Stimulated activated effector memory CD8-positive, alpha-beta T cell treated with anti-CD3 and anti-CD28 coated beads, Interleukin-12 subunit alpha, Interleukin-12 subunit beta, amount 100 ng/mL, for 72 hours (primary cell): ENCODE data around the gene ZBTB47.

Source experiments
- ATAC-seq: fragments of 150-1000 bp; cut with Tn5 transposase; 2 replicates; pipeline ENCODE4 v1.10.0; 2021
- DNase-seq, 2 donors: peaks; one replicate each; pipeline ENCODE4 v3.0.0; 2021 to 2022; ENCODE audit warnings: low spot score in 2 of 2
- H3K27ac Mint-ChIP-seq: one replicate; pipeline ENCODE4 v1.8.0; 2022; ENCODE audit warnings: mild to moderate bottlenecking, mixed read lengths
- H3K36me3 Mint-ChIP-seq: one replicate; pipeline ENCODE4 v1.8.0; 2022; ENCODE audit warnings: mild to moderate bottlenecking, mixed read lengths
- H3K4me1 Mint-ChIP-seq: one replicate; pipeline ENCODE4 v1.8.0; 2022; ENCODE audit warnings: mixed read lengths
- H3K4me3 Mint-ChIP-seq: one replicate; pipeline ENCODE4 v1.8.0; 2022; ENCODE audit warnings: mild to moderate bottlenecking, mixed read lengths
- H3K9me3 Mint-ChIP-seq: one replicate; pipeline ENCODE4 v1.8.0; 2022; ENCODE audit warnings: mixed read lengths

ZBTB47 gene

DNA sequence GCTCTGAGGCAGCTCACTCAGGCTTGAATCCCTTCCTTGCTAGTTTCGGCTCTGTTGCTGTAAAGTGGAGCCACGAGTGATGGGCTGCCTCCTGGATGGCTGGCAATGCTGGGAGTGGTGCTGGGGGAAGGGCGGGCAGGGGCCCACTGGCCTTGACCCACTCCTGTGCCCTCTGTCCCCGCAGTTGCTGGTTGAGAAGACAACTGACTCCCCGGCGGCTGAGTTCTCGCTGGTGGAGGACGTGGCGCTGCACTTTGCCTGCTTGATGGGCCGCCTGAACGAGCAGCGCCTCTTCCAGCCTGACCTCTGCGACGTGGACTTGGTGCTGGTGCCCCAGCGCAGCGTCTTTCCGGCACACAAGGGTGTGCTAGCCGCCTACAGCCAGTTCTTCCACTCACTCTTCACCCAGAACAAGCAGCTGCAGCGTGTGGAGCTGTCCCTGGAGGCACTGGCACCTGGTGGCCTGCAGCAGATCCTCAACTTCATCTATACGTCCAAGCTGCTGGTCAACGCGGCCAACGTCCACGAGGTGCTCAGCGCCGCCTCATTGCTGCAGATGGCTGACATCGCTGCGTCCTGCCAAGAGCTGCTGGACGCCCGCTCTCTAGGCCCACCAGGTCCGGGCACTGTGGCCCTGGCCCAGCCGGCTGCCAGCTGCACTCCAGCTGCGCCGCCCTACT, 4.7 kb downstream of the ZBTB47 start:
- Mint-ChIP-seq H3K27ac (peak overlapping the region; percentile 83), H3K36me3 (no peaks in the 10 kb centered on the region), H3K9me3 (no peaks in the 10 kb centered on the region), H3K4me1 (peaks cover 26% of the 10 kb centered on the region), H3K4me3 (no peak overlapping the region)
- ATAC-seq (no peak), DNase-seq (no peak)

DNA sequence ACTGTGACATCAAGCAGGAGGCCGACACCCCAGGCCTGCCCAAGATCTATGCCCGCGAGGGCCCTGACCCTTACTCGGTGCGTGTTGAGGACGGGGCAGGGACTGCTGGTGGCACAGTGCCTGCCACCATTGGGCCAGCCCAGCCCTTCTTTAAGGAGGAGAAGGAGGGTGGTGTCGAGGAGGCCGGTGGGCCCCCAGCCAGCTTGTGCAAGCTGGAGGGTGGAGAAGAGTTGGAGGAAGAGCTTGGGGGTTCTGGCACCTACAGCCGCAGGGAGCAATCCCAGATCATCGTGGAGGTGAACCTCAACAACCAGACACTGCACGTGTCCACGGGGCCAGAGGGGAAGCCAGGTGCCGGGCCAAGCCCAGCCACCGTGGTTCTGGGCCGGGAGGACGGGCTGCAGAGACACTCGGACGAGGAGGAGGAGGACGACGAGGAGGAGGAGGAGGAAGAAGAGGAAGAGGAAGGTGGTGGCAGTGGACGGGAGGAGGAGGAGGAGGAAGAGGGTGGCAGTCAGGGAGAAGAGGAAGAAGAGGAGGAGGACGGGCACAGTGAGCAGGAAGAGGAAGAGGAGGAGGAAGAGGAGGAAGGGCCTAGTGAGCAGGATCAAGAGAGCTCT, 5.4 kb downstream of the ZBTB47 start:
- H3K27ac Mint-ChIP-seq, result no peak overlapping the region
- H3K4me3 Mint-ChIP-seq, result no peak overlapping the region
- no peaks in the 10 kb centered on the region for H3K36me3 Mint-ChIP-seq
- DNase-seq, result no peak
- peaks cover 20% of the 10 kb centered on the region for H3K4me1 Mint-ChIP-seq
- ATAC-seq, result no peak
- no peaks in the 10 kb centered on the region for H3K9me3 Mint-ChIP-seq

DNA sequence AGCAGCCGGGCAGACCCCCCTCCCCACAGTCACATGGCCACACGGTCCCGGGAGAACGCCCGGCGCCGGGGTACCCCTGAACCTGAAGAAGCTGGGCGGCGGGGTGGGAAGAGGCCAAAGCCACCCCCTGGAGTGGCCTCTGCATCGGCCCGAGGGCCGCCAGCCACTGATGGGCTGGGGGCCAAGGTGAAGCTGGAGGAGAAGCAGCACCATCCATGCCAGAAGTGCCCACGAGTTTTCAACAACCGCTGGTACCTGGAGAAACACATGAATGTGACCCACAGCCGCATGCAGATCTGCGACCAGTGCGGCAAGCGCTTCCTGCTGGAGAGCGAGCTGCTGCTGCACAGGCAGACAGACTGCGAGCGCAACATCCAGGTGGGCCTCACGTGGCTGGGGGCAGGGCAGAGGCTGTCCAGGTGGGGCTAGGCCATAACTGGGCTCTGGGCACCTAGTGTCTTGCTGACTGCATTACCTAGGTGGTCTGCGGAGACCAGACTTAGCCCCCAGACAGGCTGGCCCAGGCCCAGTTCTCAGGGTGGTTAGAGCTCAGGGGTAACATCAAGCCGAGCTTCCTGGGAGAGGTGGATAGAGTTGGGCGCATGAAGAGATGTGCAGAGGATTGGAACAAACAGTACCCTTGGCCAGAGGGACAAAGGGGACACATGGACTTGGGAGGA, 6.1 kb downstream of the ZBTB47 start:
- H3K4me3 Mint-ChIP-seq, result no peak overlapping the region
- H3K4me1 Mint-ChIP-seq, result peaks cover 18% of the 10 kb centered on the region
- no peaks in the 10 kb centered on the region for H3K36me3 Mint-ChIP-seq
- H3K27ac Mint-ChIP-seq, result peak overlapping the region; percentile 79
- no peak for ATAC-seq
- no peaks in the 10 kb centered on the region for H3K9me3 Mint-ChIP-seq
- DNase-seq, result no peak

DNA sequence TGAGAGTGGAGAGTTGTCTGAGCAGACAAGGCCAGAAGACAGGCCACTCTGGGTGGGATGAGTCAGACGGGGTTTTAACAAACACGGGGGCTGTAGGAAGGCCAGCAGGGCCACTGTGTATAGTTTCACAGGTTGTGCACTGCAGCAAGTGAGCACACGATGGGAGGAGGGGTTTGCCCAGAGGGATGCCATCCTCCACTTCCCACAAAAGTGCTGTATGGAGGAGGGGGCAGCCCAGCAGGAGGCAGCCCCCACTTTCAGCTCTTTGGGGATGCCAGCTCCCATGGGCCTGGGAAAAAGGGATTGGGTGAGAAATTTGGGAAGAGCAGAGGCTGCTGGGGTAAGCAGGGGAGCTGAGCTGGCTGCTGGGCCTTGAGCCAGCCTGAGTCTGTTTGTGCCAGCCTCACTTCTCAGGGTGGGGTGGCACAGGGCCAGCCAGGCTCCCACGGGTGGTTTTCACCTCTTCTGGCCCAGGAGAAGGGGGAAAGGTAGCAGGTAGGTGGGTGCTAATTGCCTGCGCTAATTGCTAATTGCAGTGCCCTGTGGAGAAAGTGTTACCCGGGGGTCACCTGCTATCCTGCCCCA, 6.7 kb downstream of the ZBTB47 start:
- DNase-seq (no peak), ATAC-seq (no peak)
- no peak overlapping the region for H3K4me3 Mint-ChIP-seq
- no peaks in the 10 kb centered on the region for H3K9me3 Mint-ChIP-seq
- peak overlapping the region; percentile 79 for H3K27ac Mint-ChIP-seq
- no peaks in the 10 kb centered on the region for H3K36me3 Mint-ChIP-seq
- peaks cover 18% of the 10 kb centered on the region for H3K4me1 Mint-ChIP-seq

DNA sequence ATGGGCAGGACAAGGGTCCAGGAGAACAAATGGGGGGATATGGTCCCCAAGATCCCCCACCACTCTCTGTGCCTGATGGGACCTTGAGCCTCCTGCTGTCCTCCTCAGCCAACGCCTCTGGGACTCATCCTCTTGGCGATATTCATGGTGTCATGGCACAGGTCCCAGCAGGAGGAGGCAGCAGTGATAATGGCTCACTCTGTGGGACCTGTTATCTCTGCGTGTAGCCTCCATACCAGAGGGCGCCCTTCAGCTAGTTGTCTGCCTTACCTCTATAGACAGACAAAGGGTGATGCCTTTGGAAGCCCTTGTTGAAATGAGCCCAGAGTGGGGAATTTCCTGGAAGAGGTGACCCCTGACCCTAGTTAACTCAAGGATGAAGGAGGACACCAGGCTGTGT, 7.4 kb downstream of the ZBTB47 start:
- H3K4me1 Mint-ChIP-seq, result peaks cover 17% of the 10 kb centered on the region
- no peak for DNase-seq
- peak; percentile 27 for ATAC-seq
- no peaks in the 10 kb centered on the region for H3K9me3 Mint-ChIP-seq
- H3K27ac Mint-ChIP-seq, result peak overlapping the region; percentile 11
- H3K36me3 Mint-ChIP-seq, result no peaks in the 10 kb centered on the region
- no peak overlapping the region for H3K4me3 Mint-ChIP-seq

DNA sequence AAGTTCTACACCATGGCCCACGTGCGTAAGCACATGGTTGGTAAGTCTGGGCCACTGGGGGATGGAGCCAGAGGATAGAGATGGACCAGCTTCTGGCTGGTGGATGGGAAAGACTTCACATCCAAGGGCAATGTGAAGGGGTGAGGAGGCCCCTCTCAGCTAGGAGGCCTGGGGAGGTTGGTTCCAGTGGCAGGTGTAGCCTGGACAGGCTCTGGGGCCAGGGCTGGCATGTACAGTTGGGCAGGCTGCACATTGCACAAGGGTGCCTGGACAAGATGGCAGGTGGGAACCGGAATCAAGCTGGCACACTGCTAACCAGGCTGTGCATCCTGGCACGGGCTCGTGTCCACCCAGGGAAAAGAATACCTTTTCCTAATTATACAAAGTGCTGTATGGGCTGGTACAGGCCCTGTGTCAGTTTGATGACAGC, 8.1 kb downstream of the ZBTB47 start:
- no peak for ATAC-seq
- Mint-ChIP-seq H3K4me1 (peaks cover 10% of the 10 kb centered on the region), H3K27ac (peak overlapping the region; percentile 11), H3K9me3 (no peaks in the 10 kb centered on the region), H3K36me3 (no peaks in the 10 kb centered on the region), H3K4me3 (no peak overlapping the region)
- peak in 1 of 2 donors; percentile 45 for DNase-seq

DNA sequence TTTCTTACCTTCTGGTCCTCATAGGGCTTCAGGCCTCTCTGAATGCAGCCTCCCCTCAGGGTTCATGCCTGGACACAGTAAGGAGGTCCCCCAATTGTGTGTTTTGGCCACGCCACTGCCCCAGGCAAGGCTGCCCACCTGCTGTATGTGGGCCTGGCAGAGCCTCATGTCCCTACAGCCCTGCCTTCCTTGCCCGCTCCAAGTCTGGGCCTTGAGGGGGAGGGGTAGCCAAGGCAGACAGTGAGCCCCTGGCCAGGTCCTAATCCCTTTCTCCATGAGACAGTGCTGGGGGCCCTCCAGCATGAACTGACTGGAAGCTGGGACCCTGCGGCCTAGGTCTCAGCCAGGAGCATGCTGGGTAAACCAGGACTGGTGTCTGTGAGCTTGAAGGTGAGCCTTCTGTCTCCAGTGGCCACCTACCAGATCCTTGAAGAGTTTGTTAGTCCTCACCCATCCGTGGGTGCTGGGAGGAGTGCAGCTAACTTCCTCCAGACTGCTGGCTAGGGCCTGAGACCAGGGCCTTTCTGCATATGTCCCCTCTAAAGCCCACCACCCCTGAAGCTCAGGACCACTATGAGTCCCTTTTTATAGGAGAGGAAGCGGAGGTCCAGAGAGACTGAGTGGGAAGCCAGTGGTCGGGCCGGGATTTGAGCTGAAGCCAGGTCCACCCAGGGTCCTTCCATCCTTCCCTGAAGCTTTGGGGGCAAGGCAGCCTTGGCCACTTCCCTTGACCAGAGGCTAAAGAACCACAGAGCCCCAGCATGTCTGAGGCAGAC, 8.7 kb downstream of the ZBTB47 start:
- H3K27ac Mint-ChIP-seq, result no peak overlapping the region
- no peak overlapping the region for H3K4me3 Mint-ChIP-seq
- no peaks in the 10 kb centered on the region for H3K36me3 Mint-ChIP-seq

DNA sequence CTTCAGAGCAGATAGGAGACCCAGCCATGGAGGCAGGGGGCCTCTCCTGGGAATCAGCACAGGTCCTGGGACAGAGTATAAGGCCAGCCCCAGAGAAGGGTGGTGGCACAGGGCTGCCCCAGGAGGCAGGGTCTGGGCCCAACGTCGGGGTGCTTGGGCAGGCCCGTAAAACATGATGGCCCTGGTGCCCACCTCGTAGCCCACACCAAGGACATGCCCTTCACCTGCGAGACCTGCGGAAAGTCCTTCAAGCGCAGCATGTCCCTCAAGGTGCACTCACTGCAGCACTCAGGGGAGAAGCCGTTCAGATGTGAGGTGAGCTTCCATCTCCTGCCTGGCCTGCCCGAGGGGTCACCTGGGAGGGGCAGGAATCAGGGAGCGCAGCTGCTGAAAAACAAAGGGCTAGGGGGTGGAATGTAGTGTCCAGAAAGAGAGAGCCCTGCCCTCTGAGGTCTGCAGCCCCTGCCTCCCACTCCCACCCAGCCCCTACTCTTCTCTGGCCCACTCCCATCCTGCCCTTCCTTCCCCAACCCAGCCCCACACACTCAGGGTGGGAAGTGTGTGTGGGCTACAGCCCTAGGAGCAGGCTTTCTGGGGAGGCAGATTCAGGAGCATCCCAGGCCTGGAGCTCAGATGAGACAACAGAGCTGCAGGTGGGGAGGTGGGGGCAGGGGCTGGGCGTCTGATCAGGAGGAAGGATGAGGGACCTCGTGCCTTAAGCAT, 9.5 kb downstream of the ZBTB47 start:
- Mint-ChIP-seq H3K4me1 (peaks cover 10% of the 10 kb centered on the region), H3K36me3 (no peaks in the 10 kb centered on the region), H3K9me3 (no peaks in the 10 kb centered on the region), H3K27ac (no peak overlapping the region), H3K4me3 (no peak overlapping the region)
- DNase-seq, result no peak
- no peak for ATAC-seq

More for the DNA sequence above, 8.7 kb downstream of the ZBTB47 start:
- Mint-ChIP-seq H3K9me3 (no peaks in the 10 kb centered on the region), H3K4me1 (peaks cover 10% of the 10 kb centered on the region)
- DNase-seq (no peak), ATAC-seq (no peak)

DNA sequence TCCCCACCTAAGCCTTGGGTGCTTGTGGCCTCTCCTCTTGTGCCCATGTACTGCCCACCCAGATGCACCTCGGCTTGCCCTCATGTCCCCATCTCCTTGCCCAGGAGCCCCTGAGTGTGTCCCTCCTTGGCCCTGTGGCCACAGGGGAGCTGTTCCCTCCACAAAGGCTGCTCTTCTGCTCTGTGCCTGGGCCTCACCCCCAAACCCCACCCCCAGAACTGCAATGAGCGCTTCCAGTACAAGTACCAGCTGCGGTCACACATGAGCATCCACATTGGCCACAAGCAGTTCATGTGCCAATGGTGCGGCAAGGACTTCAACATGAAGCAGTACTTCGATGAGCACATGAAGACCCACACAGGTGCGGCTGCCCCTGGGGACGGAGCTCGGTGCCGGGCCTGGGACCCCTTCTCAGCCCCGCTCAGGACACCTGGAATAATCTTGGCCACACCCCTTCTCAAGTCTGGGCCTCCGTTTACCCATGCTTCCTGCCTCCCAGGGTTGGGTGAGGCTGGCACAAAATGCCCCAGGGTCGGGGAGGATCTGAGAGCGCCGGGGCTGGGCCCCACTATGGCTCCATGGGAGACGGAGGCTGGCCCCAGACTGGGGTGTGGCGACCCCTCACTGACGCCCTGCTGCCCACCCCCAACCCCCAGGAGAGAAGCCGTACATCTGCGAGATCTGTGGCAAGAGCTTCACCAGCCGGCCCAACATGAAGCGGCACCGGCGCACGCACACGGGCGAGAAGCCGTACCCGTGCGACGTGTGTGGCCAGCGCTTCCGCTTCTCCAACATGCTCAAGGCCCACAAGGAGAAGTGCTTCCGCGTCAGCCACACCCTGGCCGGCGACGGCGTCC, 10.3 kb downstream of the ZBTB47 start:
- Mint-ChIP-seq H3K36me3 (no peaks in the 10 kb centered on the region), H3K4me3 (no peak overlapping the region), H3K27ac (no peak overlapping the region), H3K4me1 (peaks cover 10% of the 10 kb centered on the region), H3K9me3 (no peaks in the 10 kb centered on the region)
- ATAC-seq (no peak), DNase-seq (no peak)

DNA sequence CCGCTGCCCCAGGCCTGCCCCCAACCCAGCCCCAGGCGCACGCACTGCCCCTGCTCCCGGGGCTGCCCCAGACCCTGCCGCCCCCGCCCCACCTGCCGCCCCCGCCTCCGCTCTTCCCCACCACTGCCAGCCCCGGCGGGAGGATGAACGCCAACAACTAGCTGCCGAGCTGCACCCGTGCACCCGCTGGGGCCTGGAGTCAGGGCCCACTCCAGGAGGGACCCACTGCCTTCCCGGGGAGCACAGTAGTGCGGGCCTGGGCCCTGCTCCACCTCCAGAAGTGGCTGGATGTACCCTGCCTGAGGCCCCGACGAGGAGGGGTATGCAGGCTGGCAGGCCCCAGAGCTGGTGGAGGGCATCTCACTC, 10.9 kb downstream of the ZBTB47 start:
- ATAC-seq (no peak), DNase-seq (no peak)
- Mint-ChIP-seq H3K4me3 (no peak overlapping the region), H3K4me1 (peaks cover 10% of the 10 kb centered on the region), H3K36me3 (no peaks in the 10 kb centered on the region), H3K27ac (no peak overlapping the region), H3K9me3 (no peaks in the 10 kb centered on the region)

DNA sequence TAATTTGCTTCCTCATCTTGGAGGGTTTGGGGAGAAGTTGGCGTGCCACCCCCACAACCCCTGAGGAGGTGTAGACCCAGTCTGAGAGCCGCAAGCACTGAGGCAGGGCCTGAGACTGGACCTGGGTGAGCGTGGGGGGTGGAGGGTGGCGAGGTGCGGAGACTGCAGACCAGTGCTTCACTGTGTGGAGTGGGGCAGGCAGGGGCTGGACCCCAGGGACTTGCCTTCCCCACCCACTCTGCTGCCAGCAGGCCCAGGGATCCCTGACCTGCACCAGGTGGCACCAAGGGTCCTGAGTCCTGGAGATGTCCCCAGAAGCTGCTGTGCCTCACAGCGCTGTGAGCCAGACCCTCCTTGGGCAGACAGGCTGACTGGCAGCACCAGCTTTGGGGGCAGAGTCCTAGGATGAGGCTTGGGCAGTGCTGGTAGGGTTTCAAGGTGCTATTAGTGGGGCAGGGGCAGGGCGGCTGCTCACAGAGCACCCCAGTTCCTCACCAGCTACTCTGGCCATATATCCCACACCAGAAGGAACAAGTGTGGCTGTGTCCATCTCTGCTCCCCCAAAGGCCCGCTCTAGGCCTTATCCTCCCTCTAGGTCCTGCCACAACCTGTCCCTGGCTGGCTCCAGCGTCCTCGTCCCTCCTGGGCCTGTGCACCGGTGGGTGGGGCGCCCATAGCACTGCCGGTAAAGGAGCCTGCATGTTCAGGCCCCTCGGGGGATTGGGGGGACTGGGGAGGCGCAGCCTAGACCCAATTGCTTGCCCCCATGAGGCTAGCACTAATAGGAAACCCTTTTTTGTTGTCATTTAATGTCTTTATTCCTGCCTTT, 11.8 kb downstream of the ZBTB47 start:
- no peak for DNase-seq
- H3K4me3 Mint-ChIP-seq, result no peak overlapping the region
- no peaks in the 10 kb centered on the region for H3K9me3 Mint-ChIP-seq
- peaks cover 6% of the 10 kb centered on the region for H3K4me1 Mint-ChIP-seq
- H3K27ac Mint-ChIP-seq, result no peak overlapping the region
- ATAC-seq, result no peak
- H3K36me3 Mint-ChIP-seq, result no peaks in the 10 kb centered on the region

DNA sequence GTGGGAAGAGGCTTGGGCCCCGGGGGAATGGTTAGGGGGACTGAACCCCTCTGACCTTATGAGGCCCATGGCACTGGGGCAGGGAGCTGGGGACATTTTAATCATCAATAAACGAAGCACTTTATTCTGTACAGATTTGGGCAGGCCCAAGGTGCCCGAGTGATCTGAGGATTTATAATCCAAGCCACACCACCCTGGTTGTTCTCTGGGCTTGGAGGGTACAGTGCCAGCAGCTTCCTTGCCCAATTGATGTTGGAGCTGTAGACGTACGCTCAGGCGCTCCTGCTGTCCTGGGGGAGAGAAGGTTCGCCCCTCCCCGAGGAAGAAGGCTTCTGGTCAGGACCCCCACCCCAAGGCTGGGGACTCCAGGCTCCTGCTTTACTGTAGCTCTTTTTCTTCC, 12.5 kb downstream of the ZBTB47 start:
- Mint-ChIP-seq H3K36me3 (no peaks in the 10 kb centered on the region), H3K9me3 (no peaks in the 10 kb centered on the region), H3K4me1 (no peaks in the 10 kb centered on the region), H3K27ac (peak overlapping the region; percentile 12), H3K4me3 (no peak overlapping the region)
- ATAC-seq (no peak), DNase-seq (no peak)

DNA sequence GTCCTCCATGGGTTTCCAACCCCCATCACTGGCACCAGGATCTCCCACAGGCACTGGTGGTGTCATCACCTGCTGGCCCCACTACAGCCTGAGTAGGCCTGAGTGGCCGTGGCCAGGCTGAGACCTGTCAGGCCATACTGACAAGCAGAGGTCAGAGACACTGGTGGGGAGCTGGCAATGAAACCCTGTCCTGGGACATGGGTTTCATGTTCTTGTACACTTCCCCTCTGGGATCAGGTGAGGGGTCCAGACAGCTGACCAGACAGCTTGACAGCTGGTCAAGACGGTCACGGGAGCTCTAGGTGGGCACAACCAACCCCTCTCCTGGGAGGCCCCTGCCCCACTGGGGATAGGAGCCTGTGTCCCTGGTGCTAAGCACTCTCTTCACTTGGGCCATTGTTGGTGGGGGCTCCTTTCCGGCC, 13.1 kb downstream of the ZBTB47 start:
- ATAC-seq (no peak), DNase-seq (no peak)
- no peaks in the 10 kb centered on the region for H3K4me1 Mint-ChIP-seq
- H3K9me3 Mint-ChIP-seq, result no peaks in the 10 kb centered on the region
- H3K4me3 Mint-ChIP-seq, result no peak overlapping the region
- H3K27ac Mint-ChIP-seq, result peak overlapping the region; percentile 12
- H3K36me3 Mint-ChIP-seq, result no peaks in the 10 kb centered on the region
